Measurements from ENCODE around the gene CUEDC2.

The CUEDC2 gene

DNA sequence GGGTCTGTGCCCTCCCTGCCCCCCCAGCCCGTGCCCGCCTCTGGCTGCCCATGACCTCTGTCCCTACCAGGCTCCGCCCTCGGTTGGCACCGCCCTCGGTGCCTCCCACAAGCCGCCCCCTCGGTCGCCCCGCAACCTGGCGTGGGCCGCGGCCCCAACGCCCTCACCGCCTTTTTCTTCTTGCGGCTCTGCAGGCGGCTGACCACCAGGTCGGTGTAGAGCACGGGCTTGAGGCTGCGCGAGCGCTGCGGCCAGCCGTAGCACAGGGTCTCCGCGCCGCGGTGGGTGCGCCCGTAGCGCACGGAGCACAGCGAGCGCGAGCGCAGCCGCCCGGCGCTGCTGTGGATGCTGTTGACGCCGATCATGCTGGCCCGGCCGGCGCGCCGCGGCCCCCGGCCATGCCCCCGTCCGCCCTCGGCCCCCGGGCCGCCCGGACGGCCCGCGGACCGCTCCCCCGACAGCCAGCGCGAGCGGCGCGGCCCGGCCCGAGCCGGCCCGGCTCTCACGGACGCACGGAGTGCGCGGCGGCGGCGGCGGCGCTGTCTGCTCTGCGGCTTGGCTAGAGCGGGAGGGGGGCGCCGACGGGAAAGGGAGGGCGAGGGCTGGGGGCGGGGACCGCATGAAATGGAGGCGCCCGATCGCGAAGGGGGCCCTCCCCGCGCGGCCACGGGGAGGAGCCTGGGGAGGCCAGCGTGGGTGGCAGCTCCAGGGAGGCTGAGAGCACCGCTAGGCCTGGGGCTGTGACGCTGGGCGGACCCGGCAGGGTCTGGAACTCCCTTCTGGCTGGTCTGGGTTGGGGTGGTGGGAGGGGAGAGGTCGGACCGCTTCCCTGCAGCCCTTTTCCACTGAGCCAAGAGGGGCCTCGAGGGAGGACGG, 23.4 kb downstream of the CUEDC2 start:
- DNase-seq = no peak

DNA sequence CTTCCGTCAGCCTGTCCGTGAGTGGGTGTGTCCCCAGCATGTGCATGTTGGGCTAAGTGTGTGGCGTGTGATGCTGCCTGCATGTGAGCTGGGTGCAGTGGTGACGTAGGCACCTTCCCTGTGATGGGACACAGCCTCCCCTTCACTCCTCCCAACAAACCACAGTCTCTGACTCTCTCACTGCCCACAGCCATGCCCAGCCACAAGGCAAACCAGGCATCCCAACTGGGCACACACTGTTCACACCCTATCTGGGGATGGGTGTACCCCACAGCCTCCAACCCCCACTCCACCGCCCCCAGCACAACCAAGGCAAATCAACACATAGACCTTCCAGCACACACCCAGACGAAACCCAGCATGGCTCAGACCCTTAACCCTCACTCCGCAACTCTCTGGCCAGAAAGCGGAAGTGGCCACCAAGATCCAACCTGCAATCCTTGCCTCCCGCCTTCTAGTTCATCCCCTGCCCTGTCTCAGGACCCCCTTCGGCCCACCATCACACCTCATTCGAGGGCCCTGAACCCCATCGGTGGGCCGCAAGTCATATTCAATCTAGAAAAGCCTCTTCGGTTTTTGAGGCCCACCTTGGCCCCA, 24.1 kb downstream of the CUEDC2 start:
- DNase-seq = no peak

DNA sequence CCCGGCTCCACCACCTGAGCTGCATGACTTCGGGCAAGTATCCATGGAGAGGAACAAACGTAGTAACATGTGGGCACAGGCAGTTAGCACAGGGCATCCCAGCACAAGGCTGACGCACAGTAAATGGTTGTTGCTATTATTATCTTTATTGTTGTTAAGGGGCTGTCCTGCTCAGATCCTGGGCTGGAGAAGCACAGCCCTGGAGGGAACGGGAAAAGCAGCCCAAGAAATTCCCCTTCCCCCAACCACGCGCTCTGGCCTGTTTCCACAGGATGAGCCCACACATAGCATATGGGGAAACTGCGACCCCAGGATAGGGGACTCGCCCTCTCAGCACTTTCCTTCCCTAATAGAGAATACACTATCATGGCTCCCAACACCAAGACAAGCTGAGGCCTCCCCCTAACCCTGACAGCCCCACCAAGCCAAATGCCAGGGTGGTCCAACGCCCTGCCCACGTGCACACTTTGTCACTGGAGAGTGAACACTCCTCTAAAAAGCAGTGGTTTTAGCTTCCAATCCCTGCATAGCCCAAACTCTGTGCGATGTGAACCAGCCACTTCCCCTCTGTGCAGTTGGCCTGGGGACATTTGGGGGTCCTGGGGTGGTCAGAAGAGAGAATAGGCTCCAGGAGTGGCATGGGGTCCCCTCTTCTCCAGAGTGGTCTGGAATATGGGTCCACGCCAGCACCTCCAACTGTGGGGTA, 24.8 kb downstream of the CUEDC2 start:
- DNase-seq = no peak

DNA sequence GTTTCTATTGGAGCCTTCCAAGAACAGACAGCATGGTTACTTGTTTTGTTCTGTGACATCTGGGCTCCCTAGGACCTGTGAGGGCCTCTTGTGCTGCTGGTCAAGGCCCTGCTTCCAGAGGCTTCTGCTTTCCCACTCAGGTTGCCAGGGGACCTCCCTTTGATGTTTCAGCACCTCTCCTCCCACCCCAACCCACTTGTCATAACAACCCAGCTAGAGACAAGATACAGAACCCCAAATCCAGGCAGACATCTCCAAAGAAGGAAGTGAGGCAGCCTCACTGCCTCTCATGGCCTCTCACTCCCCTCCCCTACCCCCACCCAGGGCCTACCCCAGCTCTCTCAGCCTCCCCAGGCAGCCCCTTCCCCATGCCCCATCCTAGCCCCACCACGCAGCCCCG, 25.6 kb downstream of the CUEDC2 start:
- no peak for DNase-seq

DNA sequence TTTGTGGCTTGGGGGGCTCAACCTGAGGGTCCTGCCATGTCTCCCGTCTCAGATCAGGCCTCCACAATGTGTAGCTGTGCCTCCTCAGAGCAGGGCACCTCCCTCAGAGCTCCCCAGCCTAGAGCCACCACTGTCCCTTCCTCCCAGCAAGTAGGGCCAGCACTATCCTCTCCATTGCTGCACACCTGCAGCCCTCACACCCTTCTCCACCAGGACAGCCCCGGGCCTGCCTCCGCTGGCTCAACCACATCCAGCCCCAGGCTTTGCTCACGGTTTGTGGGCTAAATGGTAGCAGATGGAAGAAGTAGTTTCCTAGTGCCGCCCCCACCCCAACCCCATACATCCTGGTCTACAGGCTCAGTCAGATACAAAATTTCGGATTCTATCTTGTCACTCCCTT, 26.7 kb downstream of the CUEDC2 start:
- no peak for DNase-seq

DNA sequence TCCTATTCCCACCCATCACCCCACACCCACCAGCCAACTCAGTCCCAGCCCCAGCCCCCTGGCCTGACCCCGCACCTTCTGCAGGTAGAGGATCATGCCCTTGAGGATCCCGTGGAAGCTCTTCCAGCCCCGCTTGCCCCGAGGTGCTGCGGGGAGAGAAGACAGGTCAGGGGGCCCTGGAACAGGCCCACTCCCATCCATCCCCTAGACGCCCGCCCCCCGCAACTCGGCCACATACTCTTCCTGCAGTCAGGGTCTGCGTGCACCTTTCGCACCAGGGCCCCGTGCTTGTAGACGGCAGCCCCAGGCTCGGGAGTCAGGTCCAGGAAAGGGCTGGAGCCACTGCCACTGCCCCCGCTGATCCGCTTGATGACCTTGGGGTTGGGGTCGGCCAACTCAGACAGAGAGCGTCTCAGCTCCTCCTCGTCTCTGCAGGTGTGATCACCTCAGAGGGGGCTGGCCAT, 27.2 kb downstream of the CUEDC2 start:
- DNase-seq = no peak

DNA sequence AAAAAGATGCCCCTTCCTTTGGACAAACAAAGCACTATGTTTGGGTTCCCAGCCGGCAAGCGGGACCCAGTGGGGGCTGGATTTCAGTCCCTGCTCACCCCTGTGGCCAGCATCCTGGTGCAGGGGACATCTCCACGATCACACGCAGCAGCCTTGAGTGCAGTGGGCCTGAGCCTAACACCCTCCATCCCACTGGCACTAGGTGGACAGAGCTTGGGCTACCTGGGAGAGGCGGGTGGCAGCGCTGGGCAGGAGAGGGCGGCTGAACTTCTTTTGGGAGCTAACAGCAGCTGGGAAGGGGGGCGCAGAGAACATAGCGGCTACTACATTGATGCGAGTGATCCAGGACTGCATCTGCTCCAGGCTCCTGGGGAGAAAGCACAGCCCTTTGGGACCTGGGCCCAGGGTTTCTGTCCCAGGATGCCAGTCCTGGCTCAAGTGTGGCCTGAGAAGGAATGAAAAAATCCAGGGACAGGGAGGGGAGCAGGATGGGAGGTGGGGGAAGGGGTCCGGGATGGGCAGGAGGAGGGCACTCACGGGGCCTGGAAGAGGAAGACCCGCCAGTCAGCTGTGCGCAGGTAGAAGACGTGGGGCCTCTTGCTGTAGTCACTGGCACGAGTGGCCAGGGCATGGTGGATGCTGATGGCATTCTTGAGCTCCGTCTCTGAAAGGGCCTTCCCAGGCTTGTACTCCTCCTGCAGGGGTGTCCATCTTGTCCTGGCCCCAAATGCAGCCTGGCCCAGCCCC, 27.8 kb downstream of the CUEDC2 start:
- DNase-seq = no peak

DNA sequence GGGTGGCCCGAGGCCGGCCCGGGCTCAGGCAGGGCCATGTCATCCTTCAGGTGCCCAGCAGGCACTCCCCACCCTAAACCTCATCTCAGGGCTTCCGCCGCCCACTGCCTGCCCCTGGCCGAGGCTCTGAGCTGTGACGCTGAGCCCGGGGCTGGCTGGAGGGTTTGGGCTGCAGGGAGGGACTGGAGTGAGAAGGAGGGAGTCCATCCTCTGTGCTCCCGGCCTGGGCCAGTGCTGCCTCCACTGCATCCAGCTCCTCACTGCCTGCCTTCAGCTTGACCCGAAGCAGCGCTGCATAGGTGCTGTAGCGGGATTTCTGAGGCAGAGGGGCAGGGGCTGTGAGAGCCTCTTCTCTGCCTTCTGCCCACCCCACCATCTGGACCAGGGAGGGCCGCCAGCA, 29.3 kb downstream of the CUEDC2 start:
- no peak for DNase-seq

DNA sequence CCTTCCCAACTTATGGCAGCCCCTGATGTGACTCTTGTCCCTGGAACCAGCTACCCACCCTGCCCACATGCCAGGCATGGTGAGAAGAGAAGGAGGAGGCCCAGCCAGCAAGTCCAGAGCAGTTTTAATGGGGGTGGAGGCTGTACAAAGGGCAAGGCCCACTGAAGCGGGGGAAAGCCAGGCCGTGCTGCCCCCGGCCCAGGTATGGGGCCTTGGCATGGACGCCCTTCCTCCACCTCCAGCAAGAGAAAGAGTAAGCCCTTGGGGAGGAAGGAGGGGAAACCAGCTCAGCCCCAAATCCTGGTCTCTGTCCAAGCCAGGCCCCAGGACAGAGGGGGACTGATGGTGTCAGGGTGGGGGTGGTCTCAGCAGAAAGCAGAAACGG, 29.9 kb downstream of the CUEDC2 start:
- no peak for DNase-seq

DNA sequence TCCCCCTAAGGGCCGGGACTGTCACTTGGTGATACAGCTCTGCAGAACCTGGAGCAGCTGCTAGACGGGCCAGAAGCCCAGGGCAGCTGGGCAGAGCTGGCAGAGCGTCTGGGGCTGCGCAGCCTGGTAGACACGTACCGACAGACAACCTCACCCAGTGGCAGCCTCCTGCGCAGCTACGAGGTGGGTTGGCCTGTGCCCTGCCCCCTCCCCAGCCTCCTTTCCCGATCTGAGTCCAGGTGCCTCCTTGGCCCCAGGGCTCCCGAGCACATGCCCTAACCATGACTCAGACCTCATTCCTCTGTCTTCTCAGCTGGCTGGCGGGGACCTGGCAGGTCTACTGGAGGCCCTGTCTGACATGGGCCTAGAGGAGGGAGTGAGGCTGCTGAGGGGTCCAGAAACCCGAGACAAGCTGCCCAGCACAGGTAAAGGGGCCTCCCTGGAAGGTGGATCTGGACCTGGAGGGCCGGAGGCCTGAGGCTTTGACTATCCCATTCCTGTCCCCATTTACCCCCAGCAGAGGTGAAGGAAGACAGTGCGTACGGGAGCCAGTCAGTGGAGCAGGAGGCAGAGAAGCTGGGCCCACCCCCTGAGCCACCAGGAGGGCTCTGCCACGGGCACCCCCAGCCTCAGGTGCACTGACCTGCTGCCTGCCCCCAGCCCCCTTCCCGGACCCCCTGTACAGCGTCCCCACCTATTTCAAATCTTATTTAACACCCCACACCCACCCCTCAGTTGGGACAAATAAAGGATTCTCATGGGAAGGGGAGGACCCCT, 30.5 kb downstream of the CUEDC2 start:
- peak; percentile 23 for DNase-seq

DNA sequence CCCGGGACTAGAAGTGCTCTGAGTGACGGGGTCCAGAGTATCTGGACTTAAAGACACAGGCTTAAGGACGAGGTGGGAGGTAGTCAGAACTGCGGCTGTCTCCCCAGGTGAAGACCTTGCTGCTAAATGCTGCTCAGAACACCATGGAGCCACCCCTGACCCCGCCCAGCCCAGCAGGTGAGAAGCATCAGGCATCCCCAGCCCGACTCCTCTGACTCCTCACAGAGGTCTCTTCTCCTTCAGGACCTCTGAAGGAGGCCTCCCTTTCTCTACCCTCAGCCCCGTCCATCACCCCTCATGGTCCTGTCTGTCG, 31.1 kb downstream of the CUEDC2 start:
- no peak for DNase-seq

DNA sequence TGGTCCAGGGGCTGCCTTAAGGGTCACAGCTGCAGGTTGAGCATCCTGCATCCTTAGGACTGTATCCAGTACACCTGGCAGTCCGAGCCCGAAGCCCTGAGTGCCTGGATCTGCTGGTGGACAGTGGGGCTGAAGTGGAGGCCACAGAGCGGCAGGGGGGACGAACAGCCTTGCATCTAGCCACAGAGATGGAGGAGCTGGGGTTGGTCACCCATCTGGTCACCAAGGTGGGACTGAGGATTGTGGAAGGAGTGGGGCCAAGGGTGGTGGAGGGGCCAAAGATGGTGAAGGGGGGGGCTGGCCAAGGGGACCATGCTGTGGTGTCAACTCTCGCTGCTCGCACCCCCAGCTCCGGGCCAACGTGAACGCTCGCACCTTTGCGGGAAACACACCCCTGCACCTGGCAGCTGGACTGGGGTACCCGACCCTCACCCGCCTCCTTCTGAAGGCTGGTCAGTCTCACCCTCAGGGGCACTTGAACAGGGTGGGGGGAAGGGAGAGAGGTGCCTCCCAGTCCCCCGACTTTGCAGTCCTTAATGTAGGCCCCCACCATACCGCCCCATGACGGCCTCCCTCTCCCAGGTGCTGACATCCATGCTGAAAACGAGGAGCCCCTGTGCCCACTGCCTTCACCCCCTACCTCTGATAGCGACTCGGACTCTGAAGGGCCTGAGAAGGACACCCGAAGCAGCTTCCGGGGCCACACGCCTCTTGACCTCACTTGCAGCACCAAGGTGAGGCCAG, 31.6 kb downstream of the CUEDC2 start:
- DNase-seq = no peak

DNA sequence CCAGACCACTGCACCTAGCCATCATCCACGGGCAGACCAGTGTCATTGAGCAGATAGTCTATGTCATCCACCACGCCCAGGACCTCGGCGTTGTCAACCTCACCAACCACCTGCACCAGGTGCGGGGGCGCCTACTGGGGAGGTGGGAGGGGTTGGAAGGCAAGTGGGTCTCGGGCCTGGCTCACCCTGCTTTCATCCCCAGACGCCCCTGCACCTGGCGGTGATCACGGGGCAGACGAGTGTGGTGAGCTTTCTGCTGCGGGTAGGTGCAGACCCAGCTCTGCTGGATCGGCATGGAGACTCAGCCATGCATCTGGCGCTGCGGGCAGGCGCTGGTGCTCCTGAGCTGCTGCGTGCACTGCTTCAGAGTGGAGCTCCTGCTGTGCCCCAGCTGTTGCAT, 32.3 kb downstream of the CUEDC2 start:
- no peak for DNase-seq

DNA sequence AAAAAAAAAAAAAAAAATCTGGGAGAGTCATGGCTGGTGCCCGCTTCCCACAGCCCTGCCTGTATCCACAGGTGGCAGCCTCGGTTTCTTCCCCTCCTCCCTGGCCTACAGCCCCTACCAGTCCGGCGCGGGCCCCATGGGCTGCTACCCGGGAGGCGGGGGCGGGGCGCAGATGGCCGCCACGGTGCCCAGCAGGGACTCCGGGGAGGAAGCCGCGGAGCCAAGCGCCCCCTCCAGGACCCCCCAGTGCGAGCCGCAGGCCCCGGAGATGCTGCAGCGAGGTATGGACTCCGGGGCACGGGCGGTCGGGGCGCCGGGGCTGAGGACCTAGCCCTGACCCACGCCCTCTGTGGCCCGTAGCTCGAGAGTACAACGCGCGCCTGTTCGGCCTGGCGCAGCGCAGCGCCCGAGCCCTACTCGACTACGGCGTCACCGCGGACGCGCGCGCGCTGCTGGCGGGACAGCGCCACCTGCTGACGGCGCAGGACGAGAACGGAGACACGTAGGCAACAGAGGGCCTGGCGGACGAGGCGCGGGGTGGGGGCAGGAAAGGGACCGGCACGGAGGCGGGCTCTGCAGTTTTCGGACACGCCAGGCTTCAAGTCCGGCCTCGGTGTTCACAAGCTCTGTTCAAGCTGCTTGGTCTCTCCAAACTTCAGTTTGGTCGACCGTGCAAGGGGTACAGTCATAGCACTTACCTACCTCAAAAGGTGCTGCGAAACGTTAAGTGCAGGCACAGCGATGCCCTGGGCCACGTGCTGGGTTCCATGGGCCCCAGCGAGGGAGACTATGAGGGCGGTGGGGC, 33.0 kb downstream of the CUEDC2 start:
- DNase-seq = peak; percentile 73

DNA sequence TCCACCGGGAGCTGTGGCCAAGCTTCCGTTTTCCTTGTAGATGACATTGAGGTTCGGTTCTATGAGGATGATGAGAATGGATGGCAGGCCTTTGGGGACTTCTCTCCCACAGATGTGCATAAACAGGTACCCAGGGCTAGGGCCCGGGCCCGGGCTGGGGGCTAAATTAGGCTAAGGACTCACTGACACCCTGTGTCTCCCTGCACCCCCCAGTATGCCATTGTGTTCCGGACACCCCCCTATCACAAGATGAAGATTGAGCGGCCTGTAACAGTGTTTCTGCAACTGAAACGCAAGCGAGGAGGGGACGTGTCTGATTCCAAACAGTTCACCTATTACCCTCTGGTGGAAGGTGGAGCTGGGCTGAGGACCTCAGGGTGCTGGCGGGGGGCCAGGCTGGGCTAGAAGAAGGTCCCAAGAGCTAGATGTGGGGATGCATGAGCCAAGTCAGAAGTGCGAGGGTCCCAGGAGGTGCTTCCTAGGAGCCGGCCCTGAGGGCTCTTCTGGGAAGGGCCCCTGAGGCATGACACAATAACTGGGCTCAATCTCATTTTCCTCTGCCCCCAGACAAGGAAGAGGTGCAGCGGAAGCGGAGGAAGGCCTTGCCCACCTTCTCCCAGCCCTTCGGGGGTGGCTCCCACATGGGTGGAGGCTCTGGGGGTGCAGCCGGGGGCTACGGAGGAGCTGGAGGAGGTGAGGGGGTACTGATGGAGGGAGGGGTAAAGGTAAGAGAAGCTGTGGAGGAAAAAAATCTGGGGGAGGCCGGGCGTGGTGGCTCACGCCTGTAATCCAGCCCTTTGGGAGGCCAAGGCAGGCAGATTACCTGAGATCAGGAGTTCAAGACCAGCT, 34.0 kb downstream of the CUEDC2 start:
- no peak for DNase-seq

DNA sequence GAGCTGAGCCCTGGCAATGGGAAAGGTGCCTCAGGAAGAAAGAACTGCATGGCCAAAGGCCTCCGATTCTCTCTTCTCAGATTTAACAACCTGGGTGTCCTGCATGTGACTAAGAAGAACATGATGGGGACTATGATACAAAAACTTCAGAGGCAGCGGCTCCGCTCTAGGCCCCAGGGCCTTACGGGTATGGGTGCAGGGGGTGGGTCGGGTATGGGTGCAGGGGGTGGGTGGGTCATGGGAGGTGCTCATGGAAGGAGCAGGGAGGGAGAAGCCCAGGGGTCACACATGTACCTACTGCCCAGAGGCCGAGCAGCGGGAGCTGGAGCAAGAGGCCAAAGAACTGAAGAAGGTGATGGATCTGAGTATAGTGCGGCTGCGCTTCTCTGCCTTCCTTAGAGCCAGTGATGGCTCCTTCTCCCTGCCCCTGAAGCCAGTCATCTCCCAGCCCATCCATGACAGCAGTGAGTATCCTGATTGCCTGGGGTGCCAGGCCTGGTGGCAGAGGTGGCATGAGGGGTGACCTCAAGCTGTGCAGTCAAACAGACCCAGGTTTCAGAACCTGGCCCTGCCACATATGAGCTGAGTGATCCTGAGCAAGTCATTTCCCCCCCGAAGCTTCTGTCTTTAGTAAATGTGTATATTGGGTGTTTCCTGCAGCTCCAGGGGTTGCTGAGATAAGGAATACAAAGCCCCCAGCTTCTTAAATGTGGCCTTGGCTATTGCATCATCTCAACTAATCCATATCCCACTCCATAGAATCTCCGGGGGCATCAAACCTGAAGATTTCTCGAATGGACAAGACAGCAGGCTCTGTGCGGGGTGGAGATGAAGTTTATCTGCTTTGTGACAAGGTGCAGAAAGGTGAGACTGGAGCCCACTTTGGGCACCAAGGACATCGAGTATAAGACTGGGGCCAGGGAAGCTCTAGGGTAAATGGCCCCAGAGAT, 34.9 kb downstream of the CUEDC2 start:
- DNase-seq = no peak

DNA sequence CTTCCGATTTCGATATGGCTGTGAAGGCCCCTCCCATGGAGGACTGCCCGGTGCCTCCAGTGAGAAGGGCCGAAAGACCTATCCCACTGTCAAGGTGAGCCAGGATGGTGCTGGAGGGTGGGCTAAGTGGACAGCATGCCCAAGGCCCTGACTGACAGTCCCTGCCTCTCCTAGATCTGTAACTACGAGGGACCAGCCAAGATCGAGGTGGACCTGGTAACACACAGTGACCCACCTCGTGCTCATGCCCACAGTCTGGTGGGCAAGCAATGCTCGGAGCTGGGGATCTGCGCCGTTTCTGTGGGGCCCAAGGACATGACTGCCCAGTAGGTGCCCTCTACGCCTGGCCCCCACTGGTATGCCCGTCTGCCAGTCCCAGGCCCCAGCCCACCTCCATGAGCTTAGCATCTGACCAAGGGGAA, 35.6 kb downstream of the CUEDC2 start:
- no peak for DNase-seq

DNA sequence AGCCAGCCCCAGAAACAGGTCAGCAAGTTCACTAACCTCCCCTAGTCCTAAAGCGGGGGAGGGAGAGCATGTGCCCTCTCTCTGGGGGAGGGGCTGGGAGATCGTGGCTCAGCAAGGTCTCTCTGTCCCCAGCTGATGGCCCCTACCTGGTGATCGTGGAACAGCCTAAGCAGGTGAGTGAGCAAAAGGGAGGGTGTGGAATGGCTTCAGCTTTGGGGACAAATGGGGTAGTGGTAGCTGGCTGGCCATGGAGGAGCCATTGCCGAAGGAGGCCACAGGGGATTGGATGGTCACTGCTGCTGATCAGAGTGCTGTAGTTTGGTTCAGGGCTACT, 36.1 kb downstream of the CUEDC2 start:
- DNase-seq = no peak

All from T1000 (cell line).